A549 (cell line): ENCODE results near the gene TBC1D14. TPM values are rescaled to one million over a fixed set of nuclear protein-coding genes. Genes with fewer than 3 reads are reported as not detected.

Experiments
- ATAC-seq, 2 experiments: fragments of 200-7000 bp in 1 of 2; fragments of >200 bp in 1 of 2; cut with Nextera tagmentation in 1 of 2; cut with Tn5 transposase in 1 of 2; 3 replicates each; pipeline versions ENCODE4 v1.8.0 to v1.9.1; 2018 to 2020; ENCODE audit warnings: mild to moderate bottlenecking in 1 of 2, moderate library complexity in 1 of 2
- CTCF ChIA-PET: fragments of 300-600 bp; sonication (Branson Sonifier 250); formaldehyde crosslinking; extraction: SDS; loops from one replicate; lab custom pipeline; 2021; ENCODE audit warnings: antibody characterized with exemption, inconsistent platforms; lab: Yijun Ruan, JAX
- POLR2A ChIA-PET: fragments of 350-600 bp; formaldehyde crosslinking; extraction: SDS; loops from one replicate; lab custom pipeline; 2021; ENCODE audit warnings: antibody characterized with exemption, inconsistent platforms; lab: Yijun Ruan, JAX
- DNase-seq, 2 experiments: peaks; one replicate each; pipeline versions ENCODE4 v3.0.0 to v3.0.0-alpha.2; 2011 to 2016; ENCODE audit warnings: low read depth in 1 of 2, low spot score in 1 of 2
- FAIRE-seq: peaks from 2 replicates; lab custom pipeline; 2011; peaks lifted over from hg19 to GRCh38; lab: Jason Lieb, UNC
- H3K27ac ChIP-seq, 2 experiments: fragments of >200 bp; sonication (Bioruptor Twin); formaldehyde crosslinking; 3 replicates each; pipeline ENCODE4 v1.5.1; 2016 to 2017
- H3K4me1 ChIP-seq: fragments of >200 bp; sonication (Bioruptor Twin); formaldehyde crosslinking; 3 replicates; pipeline ENCODE4 v1.6.1; 2016
- H3K4me2 ChIP-seq: fragments of >200 bp; sonication (Bioruptor Twin); formaldehyde crosslinking; 3 replicates; pipeline ENCODE4 v1.6.1; 2016
- H3K4me3 ChIP-seq: fragments of >200 bp; sonication (Bioruptor Twin); formaldehyde crosslinking; 3 replicates; pipeline ENCODE4 v1.5.1; 2016
- H3K9me3 ChIP-seq: fragments of >200 bp; sonication (Bioruptor Twin); formaldehyde crosslinking; 3 replicates; pipeline ENCODE4 v1.6.1; 2016
- BHLHE40 ChIP-seq: IDR thresholded peaks from 2 replicates; pipeline ENCODE4 v1.6.1; 2012; ENCODE audit warnings: low read depth, low read length, inconsistent platforms
- CBX2 ChIP-seq: fragments of 200-600 bp; sonication (generic); IDR thresholded peaks from 2 replicates; pipeline ENCODE4 v1.6.1; 2016; ENCODE audit warnings: low read depth, mild to moderate bottlenecking, borderline replicate concordance
- CEBPB ChIP-seq, 2 experiments: fragments of >200 bp in 1 of 2; sonication (Bioruptor Twin) in 1 of 2; formaldehyde crosslinking in 1 of 2; IDR thresholded peaks; 2 replicates each; pipeline ENCODE4 v1.6.1; 2012 to 2016
- CHD4 ChIP-seq: fragments of 200-600 bp; sonication (generic); IDR thresholded peaks from 2 replicates; pipeline ENCODE4 v1.6.1; 2016; ENCODE audit warnings: antibody characterized with exemption, mild to moderate bottlenecking, borderline replicate concordance
- EHF ChIP-seq: fragments of 250-450 bp; sonication (Bioruptor Pico); IDR thresholded peaks from 2 replicates; pipeline ENCODE4 v1.5.0; 2020; ENCODE audit warnings: mild to moderate bottlenecking
- EHMT2 ChIP-seq: fragments of 200-600 bp; sonication (generic); IDR thresholded peaks from 2 replicates; pipeline ENCODE4 v1.6.1; 2016; ENCODE audit warnings: antibody characterized with exemption, low read depth, mild to moderate bottlenecking, moderate library complexity
- GATA3 ChIP-seq: IDR thresholded peaks from 2 replicates; pipeline ENCODE4 v1.6.1; 2012; ENCODE audit warnings: borderline replicate concordance
- HDAC2 ChIP-seq: fragments of 200-600 bp; sonication (generic); IDR thresholded peaks from 2 replicates; pipeline ENCODE4 v1.6.1; 2016
- HEYL ChIP-seq: fragments of 250-450 bp; sonication (Bioruptor Pico); IDR thresholded peaks from 2 replicates; pipeline ENCODE4 v1.8.0; 2021; ENCODE audit warnings: mild to moderate bottlenecking, moderate library complexity
- HOXB13 ChIP-seq: fragments of 250-450 bp; sonication (Bioruptor Pico); IDR thresholded peaks from 2 replicates; pipeline ENCODE4 v1.5.0; 2020; ENCODE audit warnings: low read depth, mild to moderate bottlenecking, moderate library complexity
- KDM1A ChIP-seq: fragments of 200-600 bp; sonication (generic); IDR thresholded peaks from 2 replicates; pipeline ENCODE4 v1.6.1; 2016; ENCODE audit warnings: low read depth, mild to moderate bottlenecking
- MAFK ChIP-seq: fragments of 450-650 bp; IDR thresholded peaks from 2 replicates; pipeline ENCODE4 v1.6.1; 2014; ENCODE audit not compliant: partially characterized antibody
- MYC ChIP-seq: IDR thresholded peaks from 2 replicates; pipeline ENCODE4 v1.6.1; 2012; ENCODE audit warnings: mild to moderate bottlenecking, inconsistent platforms, low read length, improper control_type of control experiment, borderline replicate concordance
- NFE2L2 ChIP-seq: fragments of 150-350 bp; conservative IDR thresholded peaks from 2 replicates; pipeline ENCODE4 v1.6.1; 2014; ENCODE audit warnings: low read length
- NPAS2 ChIP-seq: fragments of 250-450 bp; sonication (Bioruptor Pico); IDR thresholded peaks from 2 replicates; pipeline ENCODE4 v1.8.0; 2022; ENCODE audit warnings: mild to moderate bottlenecking, moderate library complexity, borderline replicate concordance
- POLR2AphosphoS2 ChIP-seq: conservative IDR thresholded peaks from 2 replicates; pipeline ENCODE4 v1.6.1; 2012; ENCODE audit warnings: low read length, improper control_type of control experiment, inconsistent platforms
- RAD21 ChIP-seq, 2 experiments: fragments of >200 bp in 1 of 2; sonication (Bioruptor Twin) in 1 of 2; formaldehyde crosslinking in 1 of 2; IDR thresholded peaks in 1 of 2; conservative IDR thresholded peaks in 1 of 2; 2 replicates in 1 of 2; 3 replicates in 1 of 2; pipeline ENCODE4 v1.6.1; 2012 to 2018; ENCODE audit warnings: inconsistent platforms in 1 of 2
- RARB ChIP-seq: fragments of 250-450 bp; sonication (Bioruptor Pico); IDR thresholded peaks from 2 replicates; pipeline ENCODE4 v1.8.0; 2021; ENCODE audit warnings: mild to moderate bottlenecking, moderate library complexity
- RFX5 ChIP-seq: fragments of 450-650 bp; IDR thresholded peaks from 2 replicates; pipeline ENCODE4 v1.7.1; 2014; ENCODE audit warnings: antibody characterized with exemption, mild to moderate bottlenecking, moderate library complexity
- RNF2 ChIP-seq: fragments of 200-600 bp; sonication (generic); IDR thresholded peaks from 2 replicates; pipeline ENCODE4 v1.6.1; 2016; ENCODE audit warnings: low read depth, mild to moderate bottlenecking, antibody characterized with exemption, moderate library complexity, borderline replicate concordance
- SMC3 ChIP-seq: fragments of >200 bp; sonication (Bioruptor Twin); formaldehyde crosslinking; IDR thresholded peaks from 3 replicates; pipeline ENCODE4 v1.6.1; 2018; ENCODE audit warnings: inconsistent platforms
- WGBS: methylation state at CpG from one replicate; pipeline ENCODE4 v1.1.6; 2017; ENCODE audit errors: missing lambda C conversion rate; 5-methylcytosine and 5-hydroxymethylcytosine counted together
- polyA plus RNA-seq, 4 experiments: library from polyadenylated mRNA; depleted of rRNA in 3 of 4; stranded (reverse); fragments of >200 nt; fragmentation: RNase III in 1 of 4; extraction: RNeasy Plus Mini Kit Qiagen cat#74134 plus additional on column Dnase treatment in 1 of 4; gene quantifications; 2 replicates in 3 of 4; 3 replicates in 1 of 4; pipeline ENCODE4 v1.2.3, GENCODE V29; 2011 to 2017
- TF ChIP-seq, protein P1 (sequence below): fragments of 200-600 bp; sonication (generic); IDR thresholded peaks from 2 replicates; pipeline ENCODE4 v1.6.1; 2016; ENCODE audit warnings: antibody characterized with exemption, mild to moderate bottlenecking, moderate library complexity
- TF ChIP-seq, protein P2 (sequence below): IDR thresholded peaks from 2 replicates; pipeline ENCODE4 v1.6.1; 2012
- TF ChIP-seq, protein P3 (sequence below): IDR thresholded peaks from 2 replicates; pipeline ENCODE4 v1.6.1; 2012
- TF ChIP-seq, protein P4 (sequence below): fragments of >200 bp; sonication (Bioruptor Twin); formaldehyde crosslinking; IDR thresholded peaks from 3 replicates; pipeline ENCODE4 v1.5.1; 2016

Gene TBC1D14
- polyA plus RNA-seq, 2 of the 4 experiments (the other 2 are of a cell fraction) = 30.2 to 39.0 TPM

DNA sequence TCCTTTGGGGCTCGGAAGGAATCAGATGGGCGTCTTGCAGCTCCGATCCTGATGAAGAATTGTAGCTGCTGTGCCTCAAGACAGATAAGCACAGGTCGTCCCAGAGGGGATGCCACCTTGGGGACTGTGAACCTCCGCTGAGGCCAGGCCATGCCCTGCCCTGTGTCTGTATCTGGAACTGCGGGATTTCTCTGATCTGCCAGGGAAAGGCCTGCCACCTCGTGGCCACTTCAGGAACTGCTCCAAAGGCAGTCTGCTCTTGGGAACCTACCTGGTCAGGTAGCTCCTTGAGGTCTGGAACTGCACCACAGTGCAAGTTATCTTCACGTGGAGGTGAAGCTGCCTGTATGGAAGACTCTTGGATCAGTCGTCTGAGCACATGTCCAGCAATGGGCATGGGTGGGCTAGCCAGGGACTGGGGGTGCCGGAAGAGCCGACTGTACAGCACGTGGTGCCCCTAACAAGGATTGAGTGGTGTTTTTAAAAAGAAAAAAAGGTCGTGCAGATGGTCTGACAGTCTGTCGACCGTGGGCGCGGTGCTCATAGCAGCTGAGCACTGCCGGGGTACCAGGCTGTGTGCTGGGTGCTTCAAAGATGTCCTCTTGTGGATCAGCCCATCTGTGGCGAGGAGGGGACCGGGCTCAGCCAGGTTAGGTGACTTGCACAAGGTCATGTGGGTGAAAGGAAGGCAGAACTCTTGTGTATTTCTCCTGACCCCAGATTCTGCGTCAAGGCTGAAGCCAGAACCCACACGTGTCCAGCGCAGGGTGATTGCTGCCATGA, 161.3 kb downstream of the TBC1D14 start:
- peak overlapping the region; percentile 14; the same call in 1 of the 3 replicates for H3K4me2 ChIP-seq
- DNase-seq (peak; percentile 56 to 72), FAIRE-seq (peak; percentile 54)
- TF ChIP-seq, protein P1, sequence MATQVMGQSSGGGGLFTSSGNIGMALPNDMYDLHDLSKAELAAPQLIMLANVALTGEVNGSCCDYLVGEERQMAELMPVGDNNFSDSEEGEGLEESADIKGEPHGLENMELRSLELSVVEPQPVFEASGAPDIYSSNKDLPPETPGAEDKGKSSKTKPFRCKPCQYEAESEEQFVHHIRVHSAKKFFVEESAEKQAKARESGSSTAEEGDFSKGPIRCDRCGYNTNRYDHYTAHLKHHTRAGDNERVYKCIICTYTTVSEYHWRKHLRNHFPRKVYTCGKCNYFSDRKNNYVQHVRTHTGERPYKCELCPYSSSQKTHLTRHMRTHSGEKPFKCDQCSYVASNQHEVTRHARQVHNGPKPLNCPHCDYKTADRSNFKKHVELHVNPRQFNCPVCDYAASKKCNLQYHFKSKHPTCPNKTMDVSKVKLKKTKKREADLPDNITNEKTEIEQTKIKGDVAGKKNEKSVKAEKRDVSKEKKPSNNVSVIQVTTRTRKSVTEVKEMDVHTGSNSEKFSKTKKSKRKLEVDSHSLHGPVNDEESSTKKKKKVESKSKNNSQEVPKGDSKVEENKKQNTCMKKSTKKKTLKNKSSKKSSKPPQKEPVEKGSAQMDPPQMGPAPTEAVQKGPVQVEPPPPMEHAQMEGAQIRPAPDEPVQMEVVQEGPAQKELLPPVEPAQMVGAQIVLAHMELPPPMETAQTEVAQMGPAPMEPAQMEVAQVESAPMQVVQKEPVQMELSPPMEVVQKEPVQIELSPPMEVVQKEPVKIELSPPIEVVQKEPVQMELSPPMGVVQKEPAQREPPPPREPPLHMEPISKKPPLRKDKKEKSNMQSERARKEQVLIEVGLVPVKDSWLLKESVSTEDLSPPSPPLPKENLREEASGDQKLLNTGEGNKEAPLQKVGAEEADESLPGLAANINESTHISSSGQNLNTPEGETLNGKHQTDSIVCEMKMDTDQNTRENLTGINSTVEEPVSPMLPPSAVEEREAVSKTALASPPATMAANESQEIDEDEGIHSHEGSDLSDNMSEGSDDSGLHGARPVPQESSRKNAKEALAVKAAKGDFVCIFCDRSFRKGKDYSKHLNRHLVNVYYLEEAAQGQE = no peak
- no peak for TF ChIP-seq EHMT2
- TF ChIP-seq CEBPB (IDR thresholded peaks at IDR 0.05) = no peak
- TF ChIP-seq, protein P2, sequence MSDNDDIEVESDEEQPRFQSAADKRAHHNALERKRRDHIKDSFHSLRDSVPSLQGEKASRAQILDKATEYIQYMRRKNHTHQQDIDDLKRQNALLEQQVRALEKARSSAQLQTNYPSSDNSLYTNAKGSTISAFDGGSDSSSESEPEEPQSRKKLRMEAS = 0 out of 2 replicates have a peak, but pooled peaks have one; percentile 19
- no peak for TF ChIP-seq NFE2L2
- TF ChIP-seq KDM1A = no peak
- no peak for TF ChIP-seq RNF2
- peak; percentile 76 for TF ChIP-seq SMC3
- no peak for TF ChIP-seq HDAC2
- no peak for TF ChIP-seq NPAS2 (CRISPR knock-in tag)
- no peak for TF ChIP-seq CHD4
- TF ChIP-seq RARB (CRISPR knock-in tag) = no peak
- no peak for TF ChIP-seq EHF
- TF ChIP-seq CBX2 = no peak
- no peak for TF ChIP-seq RFX5
- TF ChIP-seq, protein P3, sequence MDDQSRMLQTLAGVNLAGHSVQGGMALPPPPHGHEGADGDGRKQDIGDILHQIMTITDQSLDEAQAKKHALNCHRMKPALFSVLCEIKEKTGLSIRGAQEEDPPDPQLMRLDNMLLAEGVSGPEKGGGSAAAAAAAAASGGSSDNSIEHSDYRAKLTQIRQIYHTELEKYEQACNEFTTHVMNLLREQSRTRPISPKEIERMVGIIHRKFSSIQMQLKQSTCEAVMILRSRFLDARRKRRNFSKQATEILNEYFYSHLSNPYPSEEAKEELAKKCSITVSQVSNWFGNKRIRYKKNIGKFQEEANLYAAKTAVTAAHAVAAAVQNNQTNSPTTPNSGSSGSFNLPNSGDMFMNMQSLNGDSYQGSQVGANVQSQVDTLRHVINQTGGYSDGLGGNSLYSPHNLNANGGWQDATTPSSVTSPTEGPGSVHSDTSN = no peak
- TF ChIP-seq, protein P4, sequence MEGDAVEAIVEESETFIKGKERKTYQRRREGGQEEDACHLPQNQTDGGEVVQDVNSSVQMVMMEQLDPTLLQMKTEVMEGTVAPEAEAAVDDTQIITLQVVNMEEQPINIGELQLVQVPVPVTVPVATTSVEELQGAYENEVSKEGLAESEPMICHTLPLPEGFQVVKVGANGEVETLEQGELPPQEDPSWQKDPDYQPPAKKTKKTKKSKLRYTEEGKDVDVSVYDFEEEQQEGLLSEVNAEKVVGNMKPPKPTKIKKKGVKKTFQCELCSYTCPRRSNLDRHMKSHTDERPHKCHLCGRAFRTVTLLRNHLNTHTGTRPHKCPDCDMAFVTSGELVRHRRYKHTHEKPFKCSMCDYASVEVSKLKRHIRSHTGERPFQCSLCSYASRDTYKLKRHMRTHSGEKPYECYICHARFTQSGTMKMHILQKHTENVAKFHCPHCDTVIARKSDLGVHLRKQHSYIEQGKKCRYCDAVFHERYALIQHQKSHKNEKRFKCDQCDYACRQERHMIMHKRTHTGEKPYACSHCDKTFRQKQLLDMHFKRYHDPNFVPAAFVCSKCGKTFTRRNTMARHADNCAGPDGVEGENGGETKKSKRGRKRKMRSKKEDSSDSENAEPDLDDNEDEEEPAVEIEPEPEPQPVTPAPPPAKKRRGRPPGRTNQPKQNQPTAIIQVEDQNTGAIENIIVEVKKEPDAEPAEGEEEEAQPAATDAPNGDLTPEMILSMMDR = peak; percentile 77
- no peak for TF ChIP-seq GATA3
- no peak for TF ChIP-seq HEYL
- TF ChIP-seq POLR2AphosphoS2 = no peak
- TF ChIP-seq HOXB13 (CRISPR knock-in tag) = no peak
- no peak for TF ChIP-seq BHLHE40
- peak; percentile 78 to 84 for TF ChIP-seq RAD21 (conservative IDR thresholded peaks at IDR 0.05 in 1 of 2, IDR thresholded peaks at IDR 0.05 in 1 of 2)
- no peak for TF ChIP-seq MYC
- TF ChIP-seq MAFK = no peak
- TF ChIP-seq, all 56 proteins: peak for 4
- ATAC-seq = peak; percentile 49 to 59
- WGBS = 36% methylated on average over 19 of the region's 23 CpGs
- no peaks in the 10 kb centered on the region for H3K9me3 ChIP-seq
- POLR2A ChIA-PET = no interaction called here
- CTCF ChIA-PET = interaction anchor here (0.6 to 6.3 kb wide), 53 partner anchors 8 to 960 kb away, joined by 3 to 69 read pairs (median 5); partner anchors contain the start of gene TADA2B
- H3K4me3 ChIP-seq = no peak overlapping the region
- peaks cover 18% of the 10 kb centered on the region; the same call in 2 of the 3 replicates for H3K4me1 ChIP-seq
- H3K27ac ChIP-seq = no peak overlapping the region
